HG03442 (cell line): ENCODE results near the gene ITPKC.
"Not testable (repeated sequence)": the region's sequence is repeated elsewhere in the genome, so short reads cannot be mapped to it uniquely, and the experiment has no call there.

ENCODE experiments used
- ATAC-seq: cut with Tn5 transposase; IDR thresholded peaks from one replicate; pipeline ENCODE4 v1.9.1; 2021; ENCODE audit warnings: mild to moderate bottlenecking, moderate library complexity; ENCODE audit not compliant: unreplicated experiment

The ITPKC gene

DNA sequence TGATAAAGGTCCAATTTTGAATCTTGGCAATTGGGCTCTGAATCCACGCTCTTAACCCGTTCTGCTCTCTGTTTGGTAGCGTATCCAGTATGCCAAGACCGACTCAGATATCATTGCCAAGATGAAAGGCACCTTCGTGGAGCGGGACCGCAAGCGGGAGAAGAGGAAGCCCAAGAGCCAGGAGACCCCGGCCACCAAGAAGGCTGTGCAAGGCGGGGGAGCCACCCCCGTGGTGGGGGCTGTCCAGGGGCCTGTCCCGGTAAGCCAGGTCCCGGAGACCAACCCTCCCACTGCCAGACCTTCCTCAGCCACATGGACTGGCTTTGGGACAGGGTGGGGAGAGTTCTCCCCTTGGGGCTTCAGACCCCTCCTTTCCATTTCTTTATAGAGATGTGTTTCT is 42.4 kb downstream of the ITPKC start:
- no peak for ATAC-seq

DNA sequence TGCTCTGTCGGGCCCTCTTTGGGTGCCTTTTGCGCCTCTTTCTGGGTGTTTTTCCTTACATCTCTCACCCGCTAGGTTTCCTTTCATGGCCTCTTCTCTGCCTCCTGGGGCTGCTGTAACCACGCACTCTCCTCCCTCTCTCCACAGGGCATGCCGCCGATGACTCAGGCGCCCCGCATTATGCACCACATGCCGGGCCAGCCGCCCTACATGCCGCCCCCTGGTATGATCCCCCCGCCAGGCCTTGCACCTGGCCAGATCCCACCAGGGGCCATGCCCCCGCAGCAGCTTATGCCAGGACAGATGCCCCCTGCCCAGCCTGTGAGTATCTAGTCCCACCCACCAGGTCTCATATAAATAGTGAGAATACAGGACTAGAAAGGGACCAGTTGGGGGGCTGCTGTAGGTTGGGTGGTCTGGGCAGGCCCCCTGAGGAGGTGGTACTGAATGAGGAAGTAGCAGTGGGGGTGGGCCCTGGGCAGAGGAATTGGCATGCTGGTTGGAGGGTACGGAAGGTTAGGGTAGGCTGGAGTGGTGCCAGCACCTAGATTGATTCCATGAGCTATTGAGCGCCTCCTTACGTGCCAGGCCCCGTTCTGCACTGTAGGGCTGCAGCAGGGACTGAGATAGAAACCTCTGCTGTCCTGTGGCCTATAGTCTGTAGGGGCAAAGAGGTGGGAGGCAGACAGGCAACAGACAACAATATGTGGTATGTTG is 46.0 kb downstream of the ITPKC start:
- ATAC-seq = no peak

DNA sequence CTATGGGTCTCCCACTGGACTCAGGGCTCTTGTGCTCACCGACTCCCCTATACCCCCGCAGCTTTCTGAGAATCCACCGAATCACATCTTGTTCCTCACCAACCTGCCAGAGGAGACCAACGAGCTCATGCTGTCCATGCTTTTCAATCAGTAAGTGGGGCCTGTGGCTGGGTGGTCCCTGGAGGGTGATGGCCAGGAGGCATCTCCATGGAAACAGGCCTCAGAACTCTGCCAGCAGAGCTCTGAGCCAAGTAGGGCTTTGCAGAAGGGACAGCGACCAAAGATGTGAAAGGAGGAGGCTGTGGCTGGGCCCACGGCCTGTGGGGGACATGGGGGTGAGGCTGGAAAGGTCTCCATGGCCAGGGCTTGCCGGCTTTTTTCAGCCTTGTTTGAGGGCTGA is 46.6 kb downstream of the ITPKC start:
- ATAC-seq = no peak

GRCh38 chr19:40763963-40764362 is 47.1 kb downstream of the ITPKC start:
- no peak for ATAC-seq

GRCh38 chr19:40766385-40766784 is 49.5 kb downstream of the ITPKC start:
- not testable (repeated sequence) for ATAC-seq

DNA sequence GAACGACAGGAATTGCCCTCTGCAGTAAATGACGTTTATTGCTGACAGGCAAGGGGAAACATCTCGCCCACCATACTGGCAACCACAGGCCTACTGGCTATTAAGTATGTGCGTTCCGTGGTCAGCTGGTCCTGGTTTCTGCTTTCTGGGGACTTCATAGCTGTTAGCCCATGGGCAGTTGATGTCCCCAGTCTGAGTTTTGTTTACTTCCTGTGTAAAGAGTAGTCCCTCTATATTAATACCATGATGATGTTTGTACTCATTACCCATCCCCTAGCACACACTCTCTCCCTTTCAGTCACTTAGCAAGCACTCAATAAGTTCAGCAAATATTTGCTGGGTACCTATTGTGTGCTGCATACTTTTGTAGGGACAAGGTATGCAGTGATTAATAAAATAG is 52.0 kb downstream of the ITPKC start:
- ATAC-seq = no peak

DNA sequence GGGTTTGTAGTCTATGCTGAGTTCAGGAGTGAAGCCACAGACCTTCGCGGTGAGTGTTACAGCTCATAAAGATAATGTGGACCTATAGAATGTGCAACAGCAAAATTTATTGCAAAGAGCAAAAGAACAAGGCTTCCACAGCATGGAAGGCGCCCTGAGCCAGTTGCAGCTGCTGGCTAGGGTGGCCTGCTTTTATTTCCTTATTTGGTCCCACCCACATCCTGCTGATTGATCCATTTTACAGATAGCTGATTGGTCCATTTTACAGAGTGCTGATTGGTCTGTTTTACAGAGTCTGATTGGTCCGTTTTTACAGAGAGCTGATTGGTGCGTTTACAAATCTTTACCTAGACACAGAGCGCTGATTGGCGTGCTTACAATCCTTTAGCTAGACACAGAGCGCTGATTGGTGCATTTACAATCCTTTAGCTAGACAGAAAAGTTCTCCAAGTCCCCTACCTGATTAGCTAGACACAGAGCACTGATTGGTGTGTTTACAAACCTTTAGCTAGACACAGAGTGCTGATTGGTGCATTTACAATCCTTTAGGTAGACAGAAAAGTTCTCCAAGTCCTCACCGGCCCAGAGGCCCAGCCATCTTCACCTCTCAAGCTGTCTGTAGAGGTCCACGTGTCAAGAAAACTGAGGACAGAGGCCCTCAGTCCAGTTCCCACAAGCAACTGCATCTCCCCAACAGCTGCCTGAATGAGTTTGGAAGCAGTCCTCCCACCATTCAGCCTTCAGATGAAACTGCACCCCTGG is 54.4 kb downstream of the ITPKC start:
- not testable (repeated sequence) for ATAC-seq

DNA sequence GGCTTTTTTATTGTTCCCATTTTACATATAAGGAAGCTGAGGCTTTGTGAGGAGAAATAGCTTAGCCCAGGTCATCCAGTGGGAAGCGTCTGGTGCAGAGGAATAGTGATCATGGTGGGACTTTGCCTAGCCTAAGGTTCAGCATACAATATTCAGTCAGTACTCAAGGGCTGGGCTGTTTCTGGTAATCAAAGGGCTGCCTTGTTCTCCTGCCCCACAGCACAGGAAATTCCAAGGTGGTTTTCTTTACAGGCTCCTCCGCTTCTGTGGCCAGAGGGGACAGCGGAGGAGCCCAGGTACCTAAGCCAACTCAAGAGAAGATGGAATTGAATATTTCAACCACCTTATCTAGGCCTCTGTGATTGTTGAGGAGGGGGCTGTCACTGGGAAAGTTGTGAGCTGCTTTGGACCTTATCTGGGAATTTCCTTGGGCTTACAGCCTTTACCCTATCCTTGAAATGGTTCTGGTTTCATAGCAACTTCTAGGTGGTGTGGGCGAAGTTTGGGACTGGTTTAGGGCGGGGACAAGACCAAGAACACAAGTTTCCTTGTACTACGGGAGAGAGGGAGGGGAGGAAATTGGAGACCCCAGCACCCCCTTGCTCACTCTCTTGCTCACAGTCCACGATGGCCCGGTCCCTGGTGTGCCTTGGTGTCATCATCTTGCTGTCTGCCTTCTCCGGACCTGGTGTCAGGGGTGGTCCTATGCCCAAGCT is 58.2 kb downstream of the ITPKC start, which contains the start of gene MIA:
Gene MIA, plus strand, starts transcription at position 606 of the 716 bp plus-strand sequence. Its CDS starts 22 bp downstream, at position 628.
- ATAC-seq = no peak

GRCh38 chr19:40775632-40776022 is 58.7 kb downstream of the ITPKC start:
- no peak for ATAC-seq

- no peak for ATAC-seq
Observed at GRCh38 chr19:40776364-40776763, 59.5 kb downstream of the ITPKC start.

GRCh38 chr19:40776932-40777644 is 60.2 kb downstream of the ITPKC start:
- ATAC-seq = peak; percentile 51

DNA sequence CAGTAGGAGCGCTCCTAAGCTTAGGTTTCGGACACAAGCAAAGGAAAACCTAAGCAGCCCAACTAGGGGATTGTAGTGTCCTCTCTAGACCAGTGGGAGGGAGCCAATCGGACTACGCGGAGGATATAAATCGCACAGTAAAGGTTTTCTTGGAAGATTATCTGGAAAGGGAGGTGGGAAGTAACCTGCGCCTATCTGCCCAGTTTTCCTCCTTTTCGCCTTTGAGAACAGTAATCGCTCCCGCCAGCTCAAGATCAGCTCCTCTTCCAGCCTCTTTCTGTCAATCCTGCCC is 60.7 kb downstream of the ITPKC start:
- ATAC-seq = no peak

- ATAC-seq = peak; percentile 61
Observed at GRCh38 chr19:40777937-40778705, 61.2 kb downstream of the ITPKC start, which contains the start of gene RAB4B. TSS of gene RAB4B (plus strand) at chr19:40778247. CDS start at chr19:40778376, 129 bp downstream.

GRCh38 chr19:40778706-40779284 is 61.9 kb downstream of the ITPKC start:
- ATAC-seq = no peak

- ATAC-seq = no peak
Observed at GRCh38 chr19:40780582-40780981, 63.7 kb downstream of the ITPKC start.

- no peak for ATAC-seq
Observed at GRCh38 chr19:40781140-40781539, 64.2 kb downstream of the ITPKC start.

GRCh38 chr19:40783711-40784110 is 66.8 kb downstream of the ITPKC start:
- ATAC-seq = no peak

DNA sequence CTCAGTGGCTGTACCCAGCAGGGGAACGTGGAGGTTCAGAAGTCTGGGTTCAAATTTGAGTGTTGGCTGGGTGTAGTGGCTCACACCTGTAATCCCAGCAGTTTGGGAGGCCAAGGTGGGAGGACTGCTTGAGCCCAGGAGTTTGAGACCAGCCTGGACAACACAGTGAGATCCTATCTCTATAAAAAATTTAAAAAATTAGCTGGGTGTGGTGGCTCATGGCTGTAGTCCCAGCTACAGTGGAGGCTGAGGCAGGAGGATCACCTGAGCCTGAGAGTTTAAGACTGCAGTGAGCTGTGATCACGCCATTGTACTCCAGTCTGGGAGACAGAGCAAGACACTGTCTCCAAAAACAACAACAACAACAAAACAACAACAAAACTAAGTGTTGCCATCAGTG is 67.2 kb downstream of the ITPKC start:
- ATAC-seq = not testable (repeated sequence)

DNA sequence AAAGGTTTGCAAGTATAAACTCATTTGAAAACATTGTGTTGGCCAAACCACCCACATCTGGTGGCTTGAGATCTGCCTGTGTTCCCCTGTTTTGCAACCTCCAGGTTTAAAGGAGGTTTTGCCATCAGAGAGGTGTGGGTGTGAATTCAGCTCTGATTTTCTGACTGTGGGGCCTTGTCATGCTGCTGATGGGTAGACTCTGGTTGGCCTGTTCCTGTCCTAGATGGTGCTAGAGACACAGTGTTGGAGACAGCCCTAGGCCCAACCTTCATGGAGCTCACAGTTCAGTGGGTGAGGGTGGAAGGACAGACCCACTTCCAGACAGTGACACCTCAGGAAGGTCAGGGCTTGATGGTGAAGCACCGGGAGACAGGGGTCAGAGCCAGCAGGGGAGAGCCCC is 68.6 kb downstream of the ITPKC start:
- ATAC-seq = no peak
